ENCODE measurements around the gene PFKL.

DNA sequence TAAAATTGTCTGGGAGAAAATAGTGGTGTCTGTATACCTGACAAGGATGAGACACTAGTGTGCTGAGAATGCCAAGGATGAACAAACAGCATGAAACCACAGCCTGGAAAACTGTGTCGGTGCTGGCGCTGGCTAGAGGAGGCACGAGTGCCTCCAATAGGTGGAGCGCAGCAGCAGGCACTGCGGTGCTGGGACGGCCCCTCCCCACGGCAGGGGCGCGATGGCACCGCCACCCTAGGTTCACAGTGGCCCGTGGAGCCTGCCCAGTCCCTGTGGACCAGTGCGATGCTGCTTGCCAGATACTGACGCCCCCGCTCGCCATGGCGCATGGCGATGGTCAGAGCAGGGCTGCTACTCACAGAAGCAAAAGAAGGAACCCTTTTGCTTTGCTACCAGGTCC, 32.5 kb downstream of the PFKL start:
- TF ChIP-seq, protein P1, sequence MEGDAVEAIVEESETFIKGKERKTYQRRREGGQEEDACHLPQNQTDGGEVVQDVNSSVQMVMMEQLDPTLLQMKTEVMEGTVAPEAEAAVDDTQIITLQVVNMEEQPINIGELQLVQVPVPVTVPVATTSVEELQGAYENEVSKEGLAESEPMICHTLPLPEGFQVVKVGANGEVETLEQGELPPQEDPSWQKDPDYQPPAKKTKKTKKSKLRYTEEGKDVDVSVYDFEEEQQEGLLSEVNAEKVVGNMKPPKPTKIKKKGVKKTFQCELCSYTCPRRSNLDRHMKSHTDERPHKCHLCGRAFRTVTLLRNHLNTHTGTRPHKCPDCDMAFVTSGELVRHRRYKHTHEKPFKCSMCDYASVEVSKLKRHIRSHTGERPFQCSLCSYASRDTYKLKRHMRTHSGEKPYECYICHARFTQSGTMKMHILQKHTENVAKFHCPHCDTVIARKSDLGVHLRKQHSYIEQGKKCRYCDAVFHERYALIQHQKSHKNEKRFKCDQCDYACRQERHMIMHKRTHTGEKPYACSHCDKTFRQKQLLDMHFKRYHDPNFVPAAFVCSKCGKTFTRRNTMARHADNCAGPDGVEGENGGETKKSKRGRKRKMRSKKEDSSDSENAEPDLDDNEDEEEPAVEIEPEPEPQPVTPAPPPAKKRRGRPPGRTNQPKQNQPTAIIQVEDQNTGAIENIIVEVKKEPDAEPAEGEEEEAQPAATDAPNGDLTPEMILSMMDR (IDR thresholded peaks at IDR 0.05; ENCODE audit: low read length) = no peak
- TF ChIP-seq EZH2 (optimal IDR thresholded peaks at IDR 0.05; ENCODE audit: low read depth, low read length) (no peak), EZH2phosphoT487 (IDR thresholded peaks at IDR 0.05; ENCODE audit: low read length) (no peak)

All from MM.1S (cell line).